Epithelial cell of proximal tubule (primary cell): Measurements from ENCODE around the gene PNMT. TPM values are rescaled to one million over a fixed set of nuclear protein-coding genes. Genes with fewer than 3 reads are reported as not detected.
"Not testable (repeated sequence)": the region's sequence is repeated elsewhere in the genome, so short reads cannot be mapped to it uniquely, and the experiment has no call there.

Source experiments
- DNase-seq: peaks from one replicate; pipeline ENCODE4 v3.0.0-alpha.2; 2011; ENCODE audit warnings: low read depth
- H3K4me3 ChIP-seq: 2 replicates; pipeline ENCODE4 v1.5.1; 2011; ENCODE audit warnings: low read depth, mild to moderate bottlenecking, low read length
- CTCF ChIP-seq: conservative IDR thresholded peaks from 2 replicates; pipeline ENCODE4 v1.5.1; 2012; ENCODE audit warnings: low read depth, mild to moderate bottlenecking, low read length
- total RNA-seq: library from RNA; depleted of rRNA; stranded (reverse); fragments of >200 nt; gene quantifications from 2 replicates; pipeline ENCODE4 v1.2.3, GENCODE V29; 2015

The PNMT gene
- total RNA-seq, 1 donor from 2014 or later, result not detected

- no peak for TF ChIP-seq CTCF
- DNase-seq, result no peak
- no peak overlapping the region for H3K4me3 ChIP-seq
These were observed 38.7 kb downstream of the PNMT start for GRCh38 chr17:39706921-39707337.

DNA sequence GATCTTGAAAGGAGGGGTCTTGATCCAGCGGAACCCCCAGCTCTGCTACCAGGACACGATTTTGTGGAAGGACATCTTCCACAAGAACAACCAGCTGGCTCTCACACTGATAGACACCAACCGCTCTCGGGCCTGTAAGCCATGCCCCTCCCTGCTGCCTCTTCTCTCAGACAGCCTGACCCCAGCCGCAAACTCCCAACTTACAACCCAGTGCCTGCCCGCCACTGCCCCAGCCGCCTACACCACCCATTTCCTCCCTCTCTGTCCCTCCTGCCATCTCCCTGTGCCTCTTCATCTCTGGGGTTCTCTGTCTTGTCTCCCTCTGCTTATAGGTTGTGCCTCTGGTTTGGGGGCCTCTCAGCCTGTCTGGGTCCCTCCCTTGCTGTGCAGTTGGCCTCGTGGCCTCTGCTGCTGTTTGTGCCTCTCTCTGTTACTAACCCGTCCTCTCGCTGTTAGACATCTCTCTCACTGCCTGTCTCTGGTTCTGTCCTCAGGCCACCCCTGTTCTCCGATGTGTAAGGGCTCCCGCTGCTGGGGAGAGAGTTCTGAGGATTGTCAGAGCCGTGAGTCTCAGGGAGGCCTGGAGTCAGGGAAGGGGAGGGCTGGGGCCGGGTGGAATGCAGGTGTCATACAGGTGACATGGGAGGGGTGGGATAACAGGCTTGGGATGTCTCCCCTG, 41.2 kb downstream of the PNMT start:
- TF ChIP-seq CTCF, result no peak
- no peak for DNase-seq
- H3K4me3 ChIP-seq, result no peak overlapping the region

DNA sequence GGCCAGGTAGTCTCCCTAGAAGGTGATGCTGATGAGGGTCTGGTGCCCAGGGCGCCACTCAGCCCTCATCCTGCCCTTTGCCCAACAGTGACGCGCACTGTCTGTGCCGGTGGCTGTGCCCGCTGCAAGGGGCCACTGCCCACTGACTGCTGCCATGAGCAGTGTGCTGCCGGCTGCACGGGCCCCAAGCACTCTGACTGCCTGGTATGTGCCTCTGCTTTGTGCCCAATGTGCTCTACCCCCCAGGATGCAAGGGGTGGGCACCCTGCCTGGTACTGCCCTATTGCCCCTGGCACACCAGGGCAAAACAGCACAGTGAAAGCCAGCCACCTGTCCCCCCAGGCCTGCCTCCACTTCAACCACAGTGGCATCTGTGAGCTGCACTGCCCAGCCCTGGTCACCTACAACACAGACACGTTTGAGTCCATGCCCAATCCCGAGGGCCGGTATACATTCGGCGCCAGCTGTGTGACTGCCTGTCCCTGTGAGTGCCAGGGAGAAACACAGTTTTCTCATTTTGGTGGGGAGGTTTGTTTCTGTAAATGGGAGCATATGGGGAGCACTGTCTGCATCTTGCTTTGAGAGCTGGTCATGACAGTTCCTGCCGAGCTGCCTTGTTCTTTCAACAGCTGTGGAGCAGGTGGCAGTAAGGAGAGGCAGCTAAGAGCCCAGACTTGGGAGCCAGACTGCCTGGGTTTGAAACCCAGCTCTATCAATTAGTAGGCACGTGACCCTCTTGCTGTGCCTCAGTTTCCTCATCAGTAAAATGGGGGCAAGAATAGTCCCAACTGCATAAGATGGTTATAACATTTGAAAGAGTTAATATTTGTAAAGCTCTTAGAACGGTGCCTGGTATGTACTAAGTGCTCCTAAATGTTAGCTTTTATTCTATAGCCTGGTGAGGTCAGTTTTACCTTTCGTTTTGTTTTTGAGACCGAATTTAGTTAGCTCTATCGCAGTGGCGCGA, 42.0 kb downstream of the PNMT start:
- DNase-seq, result no peak
- TF ChIP-seq CTCF, result no peak
- H3K4me3 ChIP-seq, result no peak overlapping the region

DNA sequence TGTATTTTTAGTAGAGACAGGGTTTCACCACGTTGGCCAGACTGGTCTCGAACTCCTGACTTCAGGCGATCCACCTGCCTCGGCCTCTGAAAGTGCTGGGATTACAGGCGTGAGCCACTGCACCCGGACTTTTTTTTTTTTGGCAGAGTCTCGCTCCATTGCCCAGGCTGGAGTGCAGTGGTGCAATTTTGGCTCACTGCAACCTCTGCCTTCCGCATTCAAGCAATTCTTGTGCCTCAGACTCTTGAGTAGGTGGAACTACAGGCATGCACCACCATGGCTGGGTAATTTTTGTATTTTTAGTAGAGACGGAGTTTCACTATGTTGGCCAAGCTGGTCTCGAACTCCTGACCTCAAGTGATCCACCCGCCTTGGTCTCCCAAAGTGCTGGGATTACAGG, 42.8 kb downstream of the PNMT start:
- H3K4me3 ChIP-seq, DNase-seq: not testable (repeated sequence)

DNA sequence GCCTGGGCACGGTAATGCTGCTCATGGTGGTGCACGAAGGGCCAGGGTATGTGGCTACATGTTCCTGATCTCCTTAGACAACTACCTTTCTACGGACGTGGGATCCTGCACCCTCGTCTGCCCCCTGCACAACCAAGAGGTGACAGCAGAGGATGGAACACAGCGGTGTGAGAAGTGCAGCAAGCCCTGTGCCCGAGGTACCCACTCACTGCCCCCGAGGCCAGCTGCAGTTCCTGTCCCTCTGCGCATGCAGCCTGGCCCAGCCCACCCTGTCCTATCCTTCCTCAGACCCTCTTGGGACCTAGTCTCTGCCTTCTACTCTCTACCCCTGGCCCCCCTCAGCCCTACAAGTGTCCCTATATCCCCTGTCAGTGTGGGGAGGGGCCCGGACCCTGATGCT, 43.6 kb downstream of the PNMT start:
- DNase-seq, result no peak
- TF ChIP-seq CTCF, result no peak
- H3K4me3 ChIP-seq, result no peak overlapping the region

GRCh38 chr17:39714234-39714633, 46.0 kb downstream of the PNMT start:
- DNase-seq, result no peak
- no peak for TF ChIP-seq CTCF
- no peak overlapping the region for H3K4me3 ChIP-seq

DNA sequence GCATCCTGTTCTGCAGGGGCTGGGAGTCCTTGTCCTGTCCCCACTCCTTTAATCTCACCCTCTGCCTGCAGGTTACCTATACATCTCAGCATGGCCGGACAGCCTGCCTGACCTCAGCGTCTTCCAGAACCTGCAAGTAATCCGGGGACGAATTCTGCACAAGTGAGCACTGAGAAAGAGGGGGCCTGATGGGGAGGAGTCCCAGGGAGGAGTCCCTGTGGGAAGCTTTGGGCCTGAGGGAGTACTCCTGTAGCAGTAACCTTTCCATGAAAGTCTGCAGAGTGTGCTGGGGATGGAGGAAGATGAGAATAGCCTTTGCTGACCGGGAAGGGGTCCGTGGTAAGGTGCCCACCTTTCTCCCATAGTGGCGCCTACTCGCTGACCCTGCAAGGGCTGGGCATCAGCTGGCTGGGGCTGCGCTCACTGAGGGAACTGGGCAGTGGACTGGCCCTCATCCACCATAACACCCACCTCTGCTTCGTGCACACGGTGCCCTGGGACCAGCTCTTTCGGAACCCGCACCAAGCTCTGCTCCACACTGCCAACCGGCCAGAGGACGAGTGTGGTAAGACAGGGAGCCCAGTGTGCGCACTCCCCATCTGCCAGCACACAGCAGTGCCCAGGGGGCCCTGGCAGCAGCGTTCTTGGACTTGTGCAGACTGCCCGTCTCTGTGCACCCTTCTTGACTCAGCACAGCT, 47.3 kb downstream of the PNMT start:
- DNase-seq, result no peak
- no peak overlapping the region for H3K4me3 ChIP-seq
- no peak for TF ChIP-seq CTCF
